ENCODE measurements around the gene MDM2. TPM values are rescaled to one million over a fixed set of nuclear protein-coding genes. Genes with fewer than 3 reads are reported as not detected.
A peak's percentile ranks its signal among the peaks of the same experiment; 100 is the strongest.

The MDM2 gene
- total RNA-seq, 1 experiment from 2014 or later: 207 TPM

DNA sequence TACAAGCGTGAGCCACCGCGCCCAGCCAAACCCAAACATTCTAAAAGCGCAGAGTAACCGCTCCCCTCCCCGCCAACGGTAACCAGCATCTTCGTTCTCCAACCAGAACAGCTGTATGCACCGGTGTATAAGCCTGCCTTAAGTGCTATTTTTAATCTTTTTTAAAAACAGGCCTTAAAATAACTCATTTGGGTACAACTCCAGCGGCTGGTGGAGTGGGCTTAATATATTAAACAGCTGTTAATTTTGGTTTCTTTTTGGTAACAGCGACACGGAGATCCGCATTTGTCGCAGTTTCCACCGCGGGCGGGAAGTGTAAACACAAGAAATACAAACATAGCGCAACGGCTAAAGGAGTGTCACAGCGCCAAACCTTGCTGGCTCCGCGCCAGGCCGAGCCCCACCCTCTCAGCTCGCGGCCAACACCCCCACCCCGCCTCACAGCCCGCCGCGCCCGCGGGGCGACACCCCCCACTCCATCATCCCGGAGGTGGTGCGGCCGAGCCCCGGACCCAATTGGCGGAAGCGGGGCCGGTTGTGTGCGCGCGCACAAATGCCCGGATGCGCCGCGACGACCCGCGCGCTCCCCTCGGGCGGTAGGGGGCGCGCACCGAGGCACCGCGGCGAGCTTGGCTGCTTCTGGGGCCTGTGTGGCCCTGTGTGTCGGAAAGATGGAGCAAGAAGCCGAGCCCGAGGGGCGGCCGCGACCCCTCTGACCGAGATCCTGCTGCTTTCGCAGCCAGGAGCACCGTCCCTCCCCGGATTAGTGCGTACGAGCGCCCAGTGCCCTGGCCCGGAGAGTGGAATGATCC is at the start of gene MDM2 (continued):
- TF ChIP-seq, protein P1, sequence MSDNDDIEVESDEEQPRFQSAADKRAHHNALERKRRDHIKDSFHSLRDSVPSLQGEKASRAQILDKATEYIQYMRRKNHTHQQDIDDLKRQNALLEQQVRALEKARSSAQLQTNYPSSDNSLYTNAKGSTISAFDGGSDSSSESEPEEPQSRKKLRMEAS (CRISPR knock-in tag; IDR thresholded peaks at IDR 0.05): peak; percentile 85
- TF ChIP-seq CREM (CRISPR knock-in tag; IDR thresholded peaks at IDR 0.05) (peak; percentile 42; the same call in 1 of the 2 replicates), MYBL2 (CRISPR knock-in tag; IDR thresholded peaks at IDR 0.05) (peak; percentile 81), TEAD1 (CRISPR knock-in tag; IDR thresholded peaks at IDR 0.05) (peak; percentile 61; the same call in 1 of the 2 replicates), CREB1 (CRISPR knock-in tag; IDR thresholded peaks at IDR 0.05) (no peak), ZNF317 (CRISPR knock-in tag; IDR thresholded peaks at IDR 0.05; ENCODE audit: borderline replicate concordance, low read depth) (no peak), CBFB (CRISPR knock-in tag; IDR thresholded peaks at IDR 0.05; ENCODE audit: low read depth) (no peak)
- TF ChIP-seq, protein P2, sequence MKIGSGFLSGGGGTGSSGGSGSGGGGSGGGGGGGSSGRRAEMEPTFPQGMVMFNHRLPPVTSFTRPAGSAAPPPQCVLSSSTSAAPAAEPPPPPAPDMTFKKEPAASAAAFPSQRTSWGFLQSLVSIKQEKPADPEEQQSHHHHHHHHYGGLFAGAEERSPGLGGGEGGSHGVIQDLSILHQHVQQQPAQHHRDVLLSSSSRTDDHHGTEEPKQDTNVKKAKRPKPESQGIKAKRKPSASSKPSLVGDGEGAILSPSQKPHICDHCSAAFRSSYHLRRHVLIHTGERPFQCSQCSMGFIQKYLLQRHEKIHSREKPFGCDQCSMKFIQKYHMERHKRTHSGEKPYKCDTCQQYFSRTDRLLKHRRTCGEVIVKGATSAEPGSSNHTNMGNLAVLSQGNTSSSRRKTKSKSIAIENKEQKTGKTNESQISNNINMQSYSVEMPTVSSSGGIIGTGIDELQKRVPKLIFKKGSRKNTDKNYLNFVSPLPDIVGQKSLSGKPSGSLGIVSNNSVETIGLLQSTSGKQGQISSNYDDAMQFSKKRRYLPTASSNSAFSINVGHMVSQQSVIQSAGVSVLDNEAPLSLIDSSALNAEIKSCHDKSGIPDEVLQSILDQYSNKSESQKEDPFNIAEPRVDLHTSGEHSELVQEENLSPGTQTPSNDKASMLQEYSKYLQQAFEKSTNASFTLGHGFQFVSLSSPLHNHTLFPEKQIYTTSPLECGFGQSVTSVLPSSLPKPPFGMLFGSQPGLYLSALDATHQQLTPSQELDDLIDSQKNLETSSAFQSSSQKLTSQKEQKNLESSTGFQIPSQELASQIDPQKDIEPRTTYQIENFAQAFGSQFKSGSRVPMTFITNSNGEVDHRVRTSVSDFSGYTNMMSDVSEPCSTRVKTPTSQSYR (CRISPR knock-in tag; IDR thresholded peaks at IDR 0.05): 0 out of 2 replicates have a peak, but pooled peaks have one; percentile 21

DNA sequence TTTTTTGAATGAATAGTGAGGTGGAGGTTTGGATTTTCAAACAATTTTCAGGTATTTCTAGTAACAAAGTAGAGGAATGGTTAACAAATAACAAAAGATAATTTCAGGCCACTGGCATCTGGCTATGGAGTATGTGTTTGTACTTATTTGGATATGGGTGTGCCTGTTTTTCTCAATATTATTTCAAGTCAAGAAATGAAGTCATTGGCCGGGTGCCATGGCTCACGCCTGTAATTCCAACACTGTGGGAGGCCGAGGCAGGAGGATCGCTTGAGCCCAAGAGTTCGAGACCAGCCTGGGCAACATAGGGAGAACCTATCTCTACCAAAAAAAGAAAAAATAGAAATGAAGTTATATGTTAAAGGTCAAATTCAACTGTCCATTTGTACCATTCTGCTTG is 48.1 kb upstream of the MDM2 start:
- no peak for DNase-seq (ENCODE audit: low spot score)
- POLR2A ChIA-PET: no interaction called here
- H3K27me3 Mint-ChIP-seq (ENCODE audit: low read depth): no peaks in the 10 kb centered on the region
- H3K27ac Mint-ChIP-seq: no peak overlapping the region
- CTCF ChIA-PET: no interaction called here
- H3K4me1 Mint-ChIP-seq: peaks cover 7% of the 10 kb centered on the region
- no peaks in the 10 kb centered on the region for H3K9me3 Mint-ChIP-seq
- H3K4me3 Mint-ChIP-seq: no peak overlapping the region
- peaks cover 47% of the 10 kb centered on the region for H3K36me3 Mint-ChIP-seq
- no peak for ATAC-seq
- TF ChIP-seq, protein P3, sequence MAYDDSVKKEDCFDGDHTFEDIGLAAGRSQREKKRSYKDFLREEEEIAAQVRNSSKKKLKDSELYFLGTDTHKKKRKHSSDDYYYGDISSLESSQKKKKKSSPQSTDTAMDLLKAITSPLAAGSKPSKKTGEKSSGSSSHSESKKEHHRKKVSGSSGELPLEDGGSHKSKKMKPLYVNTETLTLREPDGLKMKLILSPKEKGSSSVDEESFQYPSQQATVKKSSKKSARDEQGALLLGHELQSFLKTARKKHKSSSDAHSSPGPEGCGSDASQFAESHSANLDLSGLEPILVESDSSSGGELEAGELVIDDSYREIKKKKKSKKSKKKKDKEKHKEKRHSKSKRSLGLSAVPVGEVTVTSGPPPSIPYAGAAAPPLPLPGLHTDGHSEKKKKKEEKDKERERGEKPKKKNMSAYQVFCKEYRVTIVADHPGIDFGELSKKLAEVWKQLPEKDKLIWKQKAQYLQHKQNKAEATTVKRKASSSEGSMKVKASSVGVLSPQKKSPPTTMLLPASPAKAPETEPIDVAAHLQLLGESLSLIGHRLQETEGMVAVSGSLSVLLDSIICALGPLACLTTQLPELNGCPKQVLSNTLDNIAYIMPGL (CRISPR knock-in tag; IDR thresholded peaks at IDR 0.05): no peak
- TF ChIP-seq, protein P4, sequence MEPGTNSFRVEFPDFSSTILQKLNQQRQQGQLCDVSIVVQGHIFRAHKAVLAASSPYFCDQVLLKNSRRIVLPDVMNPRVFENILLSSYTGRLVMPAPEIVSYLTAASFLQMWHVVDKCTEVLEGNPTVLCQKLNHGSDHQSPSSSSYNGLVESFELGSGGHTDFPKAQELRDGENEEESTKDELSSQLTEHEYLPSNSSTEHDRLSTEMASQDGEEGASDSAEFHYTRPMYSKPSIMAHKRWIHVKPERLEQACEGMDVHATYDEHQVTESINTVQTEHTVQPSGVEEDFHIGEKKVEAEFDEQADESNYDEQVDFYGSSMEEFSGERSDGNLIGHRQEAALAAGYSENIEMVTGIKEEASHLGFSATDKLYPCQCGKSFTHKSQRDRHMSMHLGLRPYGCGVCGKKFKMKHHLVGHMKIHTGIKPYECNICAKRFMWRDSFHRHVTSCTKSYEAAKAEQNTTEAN (CRISPR knock-in tag; IDR thresholded peaks at IDR 0.05): no peak
- TF ChIP-seq SOX15 (CRISPR knock-in tag; IDR thresholded peaks at IDR 0.05): no peak
- TF ChIP-seq, protein P5, sequence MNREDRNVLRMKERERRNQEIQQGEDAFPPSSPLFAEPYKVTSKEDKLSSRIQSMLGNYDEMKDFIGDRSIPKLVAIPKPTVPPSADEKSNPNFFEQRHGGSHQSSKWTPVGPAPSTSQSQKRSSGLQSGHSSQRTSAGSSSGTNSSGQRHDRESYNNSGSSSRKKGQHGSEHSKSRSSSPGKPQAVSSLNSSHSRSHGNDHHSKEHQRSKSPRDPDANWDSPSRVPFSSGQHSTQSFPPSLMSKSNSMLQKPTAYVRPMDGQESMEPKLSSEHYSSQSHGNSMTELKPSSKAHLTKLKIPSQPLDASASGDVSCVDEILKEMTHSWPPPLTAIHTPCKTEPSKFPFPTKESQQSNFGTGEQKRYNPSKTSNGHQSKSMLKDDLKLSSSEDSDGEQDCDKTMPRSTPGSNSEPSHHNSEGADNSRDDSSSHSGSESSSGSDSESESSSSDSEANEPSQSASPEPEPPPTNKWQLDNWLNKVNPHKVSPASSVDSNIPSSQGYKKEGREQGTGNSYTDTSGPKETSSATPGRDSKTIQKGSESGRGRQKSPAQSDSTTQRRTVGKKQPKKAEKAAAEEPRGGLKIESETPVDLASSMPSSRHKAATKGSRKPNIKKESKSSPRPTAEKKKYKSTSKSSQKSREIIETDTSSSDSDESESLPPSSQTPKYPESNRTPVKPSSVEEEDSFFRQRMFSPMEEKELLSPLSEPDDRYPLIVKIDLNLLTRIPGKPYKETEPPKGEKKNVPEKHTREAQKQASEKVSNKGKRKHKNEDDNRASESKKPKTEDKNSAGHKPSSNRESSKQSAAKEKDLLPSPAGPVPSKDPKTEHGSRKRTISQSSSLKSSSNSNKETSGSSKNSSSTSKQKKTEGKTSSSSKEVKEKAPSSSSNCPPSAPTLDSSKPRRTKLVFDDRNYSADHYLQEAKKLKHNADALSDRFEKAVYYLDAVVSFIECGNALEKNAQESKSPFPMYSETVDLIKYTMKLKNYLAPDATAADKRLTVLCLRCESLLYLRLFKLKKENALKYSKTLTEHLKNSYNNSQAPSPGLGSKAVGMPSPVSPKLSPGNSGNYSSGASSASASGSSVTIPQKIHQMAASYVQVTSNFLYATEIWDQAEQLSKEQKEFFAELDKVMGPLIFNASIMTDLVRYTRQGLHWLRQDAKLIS (CRISPR knock-in tag; IDR thresholded peaks at IDR 0.05; ENCODE audit: borderline replicate concordance): no peak
- TF ChIP-seq SMAD3 (CRISPR knock-in tag; IDR thresholded peaks at IDR 0.05; ENCODE audit: borderline replicate concordance): no peak
- TF ChIP-seq FOXJ3 (CRISPR knock-in tag; IDR thresholded peaks at IDR 0.05; ENCODE audit: borderline replicate concordance): no peak
- TF ChIP-seq NR2C2 (CRISPR knock-in tag; IDR thresholded peaks at IDR 0.05): no peak
- TF ChIP-seq, protein P1 (CRISPR knock-in tag; IDR thresholded peaks at IDR 0.05): no peak
- TF ChIP-seq, protein P6, sequence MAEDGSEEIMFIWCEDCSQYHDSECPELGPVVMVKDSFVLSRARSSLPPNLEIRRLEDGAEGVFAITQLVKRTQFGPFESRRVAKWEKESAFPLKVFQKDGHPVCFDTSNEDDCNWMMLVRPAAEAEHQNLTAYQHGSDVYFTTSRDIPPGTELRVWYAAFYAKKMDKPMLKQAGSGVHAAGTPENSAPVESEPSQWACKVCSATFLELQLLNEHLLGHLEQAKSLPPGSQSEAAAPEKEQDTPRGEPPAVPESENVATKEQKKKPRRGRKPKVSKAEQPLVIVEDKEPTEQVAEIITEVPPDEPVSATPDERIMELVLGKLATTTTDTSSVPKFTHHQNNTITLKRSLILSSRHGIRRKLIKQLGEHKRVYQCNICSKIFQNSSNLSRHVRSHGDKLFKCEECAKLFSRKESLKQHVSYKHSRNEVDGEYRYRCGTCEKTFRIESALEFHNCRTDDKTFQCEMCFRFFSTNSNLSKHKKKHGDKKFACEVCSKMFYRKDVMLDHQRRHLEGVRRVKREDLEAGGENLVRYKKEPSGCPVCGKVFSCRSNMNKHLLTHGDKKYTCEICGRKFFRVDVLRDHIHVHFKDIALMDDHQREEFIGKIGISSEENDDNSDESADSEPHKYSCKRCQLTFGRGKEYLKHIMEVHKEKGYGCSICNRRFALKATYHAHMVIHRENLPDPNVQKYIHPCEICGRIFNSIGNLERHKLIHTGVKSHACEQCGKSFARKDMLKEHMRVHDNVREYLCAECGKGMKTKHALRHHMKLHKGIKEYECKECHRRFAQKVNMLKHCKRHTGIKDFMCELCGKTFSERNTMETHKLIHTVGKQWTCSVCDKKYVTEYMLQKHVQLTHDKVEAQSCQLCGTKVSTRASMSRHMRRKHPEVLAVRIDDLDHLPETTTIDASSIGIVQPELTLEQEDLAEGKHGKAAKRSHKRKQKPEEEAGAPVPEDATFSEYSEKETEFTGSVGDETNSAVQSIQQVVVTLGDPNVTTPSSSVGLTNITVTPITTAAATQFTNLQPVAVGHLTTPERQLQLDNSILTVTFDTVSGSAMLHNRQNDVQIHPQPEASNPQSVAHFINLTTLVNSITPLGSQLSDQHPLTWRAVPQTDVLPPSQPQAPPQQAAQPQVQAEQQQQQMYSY (CRISPR knock-in tag; IDR thresholded peaks at IDR 0.05): no peak
- TF ChIP-seq, protein P7, sequence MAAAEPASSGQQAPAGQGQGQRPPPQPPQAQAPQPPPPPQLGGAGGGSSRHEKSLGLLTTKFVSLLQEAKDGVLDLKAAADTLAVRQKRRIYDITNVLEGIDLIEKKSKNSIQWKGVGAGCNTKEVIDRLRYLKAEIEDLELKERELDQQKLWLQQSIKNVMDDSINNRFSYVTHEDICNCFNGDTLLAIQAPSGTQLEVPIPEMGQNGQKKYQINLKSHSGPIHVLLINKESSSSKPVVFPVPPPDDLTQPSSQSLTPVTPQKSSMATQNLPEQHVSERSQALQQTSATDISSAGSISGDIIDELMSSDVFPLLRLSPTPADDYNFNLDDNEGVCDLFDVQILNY (CRISPR knock-in tag; IDR thresholded peaks at IDR 0.05): no peak
- TF ChIP-seq ZNF416 (CRISPR knock-in tag; IDR thresholded peaks at IDR 0.05): no peak
